ENCODE data around the gene LDLRAD3.

The LDLRAD3 gene

DNA sequence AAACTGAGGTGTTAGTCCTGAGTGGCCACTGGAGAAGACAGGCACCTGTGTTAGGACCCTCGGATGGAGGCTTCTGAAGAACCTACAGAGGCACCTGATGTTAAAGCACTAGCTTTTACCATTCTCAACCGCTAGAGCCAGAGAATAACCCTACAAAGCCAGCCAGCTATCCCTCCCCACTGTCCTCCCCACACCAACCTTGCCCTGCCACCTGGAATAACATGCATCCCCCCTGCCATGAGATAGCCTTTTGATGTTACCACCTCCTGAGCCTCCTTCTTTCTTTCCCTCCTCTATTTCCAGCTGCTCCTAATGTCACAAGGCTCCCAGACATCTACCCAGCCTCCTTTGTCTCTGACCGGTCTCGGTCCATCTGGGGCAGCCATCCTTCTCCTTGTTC, 317.2 kb downstream of the LDLRAD3 start:
- TF ChIP-seq CEBPB (IDR thresholded peaks at IDR 0.05): no peak
- no peak for TF ChIP-seq CREB1 (IDR thresholded peaks at IDR 0.05; ENCODE audit: low read depth)
- no peak for TF ChIP-seq ZBTB7A (IDR thresholded peaks at IDR 0.05; ENCODE audit: low read depth)
- no peak for TF ChIP-seq TAF1 (IDR thresholded peaks at IDR 0.05; ENCODE audit: low read depth)
- no peak for TF ChIP-seq TCF12 (IDR thresholded peaks at IDR 0.05; ENCODE audit: low read depth)
- TF ChIP-seq EP300 (IDR thresholded peaks at IDR 0.05; ENCODE audit: borderline replicate concordance): no peak

DNA sequence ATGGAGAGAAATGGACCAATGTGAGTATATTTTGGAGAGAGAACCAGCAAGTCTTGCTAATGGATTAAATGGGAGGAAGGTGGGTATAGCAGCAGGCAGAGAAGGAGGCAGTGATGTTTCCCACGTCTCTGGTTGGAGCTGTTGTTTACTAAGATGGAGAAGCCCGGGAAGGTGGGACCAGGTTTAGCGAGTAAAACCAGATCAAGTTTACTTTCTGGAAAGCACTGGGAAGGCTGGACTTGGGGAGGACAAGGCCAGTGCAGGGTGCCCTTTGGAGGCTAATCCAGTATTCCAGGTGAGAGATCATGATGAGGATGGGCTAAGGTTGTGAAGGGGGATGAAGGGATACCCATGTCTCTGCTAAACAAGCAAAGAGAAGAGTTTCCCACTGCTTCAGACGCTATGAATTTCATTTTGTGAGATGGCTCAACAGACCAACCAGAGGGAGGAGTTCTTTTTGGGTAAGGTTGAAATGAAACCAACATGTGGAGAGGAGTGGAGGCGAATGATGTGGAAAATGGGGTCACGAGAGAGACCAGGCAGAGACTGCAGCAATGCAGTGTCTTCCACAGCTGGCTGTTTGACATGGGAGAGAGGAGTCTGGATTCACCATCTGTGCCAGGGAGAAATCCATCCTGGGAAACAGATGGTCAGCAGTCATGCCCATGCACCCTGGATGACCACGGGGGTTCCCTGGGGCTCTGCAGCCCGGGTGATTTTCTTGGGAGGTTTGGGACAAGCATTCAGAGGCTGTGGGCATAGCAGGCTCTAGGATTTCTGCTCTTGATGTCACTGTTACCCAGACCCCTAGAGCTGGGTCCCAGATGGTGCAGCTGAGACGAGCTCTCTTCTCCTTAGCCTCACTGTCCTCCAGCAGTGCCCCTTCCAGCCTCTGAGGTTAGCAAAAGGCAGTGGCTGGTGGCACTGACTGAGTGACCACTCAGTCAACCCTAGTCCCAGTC, 320.4 kb downstream of the LDLRAD3 start:
- no peak for TF ChIP-seq EP300 (IDR thresholded peaks at IDR 0.05; ENCODE audit: borderline replicate concordance)
- TF ChIP-seq YY1 (IDR thresholded peaks at IDR 0.05; ENCODE audit: low read depth): no peak
- TF ChIP-seq, protein P1, sequence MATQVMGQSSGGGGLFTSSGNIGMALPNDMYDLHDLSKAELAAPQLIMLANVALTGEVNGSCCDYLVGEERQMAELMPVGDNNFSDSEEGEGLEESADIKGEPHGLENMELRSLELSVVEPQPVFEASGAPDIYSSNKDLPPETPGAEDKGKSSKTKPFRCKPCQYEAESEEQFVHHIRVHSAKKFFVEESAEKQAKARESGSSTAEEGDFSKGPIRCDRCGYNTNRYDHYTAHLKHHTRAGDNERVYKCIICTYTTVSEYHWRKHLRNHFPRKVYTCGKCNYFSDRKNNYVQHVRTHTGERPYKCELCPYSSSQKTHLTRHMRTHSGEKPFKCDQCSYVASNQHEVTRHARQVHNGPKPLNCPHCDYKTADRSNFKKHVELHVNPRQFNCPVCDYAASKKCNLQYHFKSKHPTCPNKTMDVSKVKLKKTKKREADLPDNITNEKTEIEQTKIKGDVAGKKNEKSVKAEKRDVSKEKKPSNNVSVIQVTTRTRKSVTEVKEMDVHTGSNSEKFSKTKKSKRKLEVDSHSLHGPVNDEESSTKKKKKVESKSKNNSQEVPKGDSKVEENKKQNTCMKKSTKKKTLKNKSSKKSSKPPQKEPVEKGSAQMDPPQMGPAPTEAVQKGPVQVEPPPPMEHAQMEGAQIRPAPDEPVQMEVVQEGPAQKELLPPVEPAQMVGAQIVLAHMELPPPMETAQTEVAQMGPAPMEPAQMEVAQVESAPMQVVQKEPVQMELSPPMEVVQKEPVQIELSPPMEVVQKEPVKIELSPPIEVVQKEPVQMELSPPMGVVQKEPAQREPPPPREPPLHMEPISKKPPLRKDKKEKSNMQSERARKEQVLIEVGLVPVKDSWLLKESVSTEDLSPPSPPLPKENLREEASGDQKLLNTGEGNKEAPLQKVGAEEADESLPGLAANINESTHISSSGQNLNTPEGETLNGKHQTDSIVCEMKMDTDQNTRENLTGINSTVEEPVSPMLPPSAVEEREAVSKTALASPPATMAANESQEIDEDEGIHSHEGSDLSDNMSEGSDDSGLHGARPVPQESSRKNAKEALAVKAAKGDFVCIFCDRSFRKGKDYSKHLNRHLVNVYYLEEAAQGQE (IDR thresholded peaks at IDR 0.05; ENCODE audit: low read depth): no peak
- TF ChIP-seq FOXM1 (IDR thresholded peaks at IDR 0.05; ENCODE audit: borderline replicate concordance, low read depth): no peak
- no peak for TF ChIP-seq TEAD4 (IDR thresholded peaks at IDR 0.05)
- no peak for TF ChIP-seq CEBPB (IDR thresholded peaks at IDR 0.05)
- no peak for TF ChIP-seq CREB1 (IDR thresholded peaks at IDR 0.05; ENCODE audit: low read depth)
- no peak for TF ChIP-seq RAD21 (IDR thresholded peaks at IDR 0.05; ENCODE audit: low read depth)
- no peak for TF ChIP-seq ZBTB7A (IDR thresholded peaks at IDR 0.05; ENCODE audit: low read depth)
- TF ChIP-seq TAF1 (IDR thresholded peaks at IDR 0.05; ENCODE audit: low read depth): no peak
- TF ChIP-seq EGR1 (IDR thresholded peaks at IDR 0.05): no peak
- TF ChIP-seq, protein P2, sequence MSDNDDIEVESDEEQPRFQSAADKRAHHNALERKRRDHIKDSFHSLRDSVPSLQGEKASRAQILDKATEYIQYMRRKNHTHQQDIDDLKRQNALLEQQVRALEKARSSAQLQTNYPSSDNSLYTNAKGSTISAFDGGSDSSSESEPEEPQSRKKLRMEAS (IDR thresholded peaks at IDR 0.05): no peak
- TF ChIP-seq TCF12 (IDR thresholded peaks at IDR 0.05; ENCODE audit: low read depth): no peak
- TF ChIP-seq, protein P3, sequence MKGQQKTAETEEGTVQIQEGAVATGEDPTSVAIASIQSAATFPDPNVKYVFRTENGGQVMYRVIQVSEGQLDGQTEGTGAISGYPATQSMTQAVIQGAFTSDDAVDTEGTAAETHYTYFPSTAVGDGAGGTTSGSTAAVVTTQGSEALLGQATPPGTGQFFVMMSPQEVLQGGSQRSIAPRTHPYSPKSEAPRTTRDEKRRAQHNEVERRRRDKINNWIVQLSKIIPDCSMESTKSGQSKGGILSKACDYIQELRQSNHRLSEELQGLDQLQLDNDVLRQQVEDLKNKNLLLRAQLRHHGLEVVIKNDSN (IDR thresholded peaks at IDR 0.05): no peak
- TF ChIP-seq NFIC (IDR thresholded peaks at IDR 0.05): no peak

DNA sequence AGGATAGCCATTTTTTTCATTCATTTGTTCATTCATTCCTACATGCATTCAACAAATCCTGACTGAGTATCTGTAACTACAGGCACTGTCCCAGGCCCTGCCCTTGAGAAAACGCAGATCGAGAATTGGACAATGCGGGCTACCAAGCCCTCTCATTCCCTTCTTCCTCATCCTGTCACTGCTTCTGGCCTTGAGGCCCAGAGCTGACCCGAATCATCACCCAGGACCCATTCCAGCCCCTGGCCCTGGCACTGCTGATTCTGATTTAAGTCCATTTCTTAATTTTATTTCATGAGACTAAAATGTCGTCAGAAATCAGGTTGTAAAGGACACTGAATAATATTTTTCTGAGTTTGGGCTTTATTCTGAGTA, 321.1 kb downstream of the LDLRAD3 start:
- TF ChIP-seq RAD21 (IDR thresholded peaks at IDR 0.05; ENCODE audit: low read depth): no peak
- TF ChIP-seq TAF1 (IDR thresholded peaks at IDR 0.05; ENCODE audit: low read depth): no peak
- TF ChIP-seq, protein P2 (IDR thresholded peaks at IDR 0.05): no peak
- TF ChIP-seq TEAD4 (IDR thresholded peaks at IDR 0.05): no peak
- TF ChIP-seq NFIC (IDR thresholded peaks at IDR 0.05): no peak
- no peak for TF ChIP-seq FOXM1 (IDR thresholded peaks at IDR 0.05; ENCODE audit: borderline replicate concordance, low read depth)
- TF ChIP-seq CREB1 (IDR thresholded peaks at IDR 0.05; ENCODE audit: low read depth): no peak
- TF ChIP-seq YY1 (IDR thresholded peaks at IDR 0.05; ENCODE audit: low read depth): no peak
- TF ChIP-seq ZBTB7A (IDR thresholded peaks at IDR 0.05; ENCODE audit: low read depth): no peak

DNA sequence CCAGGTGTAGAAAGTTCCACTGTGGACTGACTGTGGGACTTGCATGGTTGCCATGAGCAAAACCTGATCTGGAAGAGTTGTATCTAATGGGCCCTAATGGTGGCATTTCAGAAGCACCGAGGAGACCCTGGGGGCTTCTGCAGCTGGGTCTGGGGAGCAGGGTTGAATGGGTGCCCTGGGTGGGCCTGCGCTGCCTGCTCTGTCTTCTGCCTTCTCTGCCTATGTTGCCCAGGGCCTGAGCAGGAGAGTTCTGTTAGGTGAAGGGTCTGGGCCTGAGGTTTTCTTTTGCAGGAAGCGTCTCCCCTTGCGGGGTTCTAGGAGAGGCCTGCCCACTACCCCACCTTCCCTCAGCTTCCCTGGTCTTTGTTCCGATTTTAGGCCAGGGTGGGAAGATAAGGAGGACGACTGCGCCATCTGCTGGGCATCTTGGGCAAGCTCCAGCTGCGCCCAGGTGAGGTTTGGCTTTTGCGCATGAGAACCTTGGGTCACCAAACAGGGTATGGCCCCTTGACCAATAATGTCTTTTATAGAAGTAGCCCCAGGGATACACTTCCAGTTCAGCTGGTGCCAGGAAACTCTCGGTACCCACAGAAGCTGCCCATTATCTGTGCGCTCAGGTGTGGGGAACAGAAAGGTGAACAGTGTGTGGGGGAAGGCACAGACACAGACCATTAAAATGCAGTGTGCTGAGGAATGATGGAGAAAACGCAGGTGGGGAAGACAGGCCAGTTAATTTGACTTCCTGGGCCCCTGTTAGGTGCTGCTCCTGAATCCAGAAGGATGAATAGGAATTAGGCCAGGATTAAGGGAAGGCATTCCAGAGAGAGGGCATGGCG, 322.1 kb downstream of the LDLRAD3 start:
- TF ChIP-seq RAD21 (IDR thresholded peaks at IDR 0.05; ENCODE audit: low read depth) (peak; percentile 95), FOXM1 (IDR thresholded peaks at IDR 0.05; ENCODE audit: borderline replicate concordance, low read depth) (no peak), EP300 (IDR thresholded peaks at IDR 0.05; ENCODE audit: borderline replicate concordance) (no peak), EGR1 (IDR thresholded peaks at IDR 0.05) (no peak)
- TF ChIP-seq, protein P3 (IDR thresholded peaks at IDR 0.05): no peak

DNA sequence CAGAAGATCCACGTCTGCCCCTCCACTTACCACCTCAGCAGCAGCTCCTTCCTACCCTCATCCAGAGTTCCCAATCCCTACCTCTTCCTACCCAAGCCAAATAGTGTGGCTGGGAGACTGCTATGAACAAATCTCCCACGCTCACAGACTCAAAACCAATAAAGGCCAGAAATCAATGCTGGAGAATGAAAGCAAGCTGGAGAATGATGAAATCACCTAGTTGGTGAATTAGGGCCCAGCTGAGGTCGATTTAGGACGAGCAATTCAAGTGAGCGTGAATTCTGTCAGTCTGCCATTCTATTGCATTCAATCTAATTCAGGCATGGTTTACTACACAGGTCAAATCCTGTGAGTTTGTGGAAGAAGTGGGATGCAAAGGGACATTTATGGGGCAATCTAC, 322.9 kb downstream of the LDLRAD3 start:
- no peak for TF ChIP-seq ZBTB7A (IDR thresholded peaks at IDR 0.05; ENCODE audit: low read depth)
- TF ChIP-seq TAF1 (IDR thresholded peaks at IDR 0.05; ENCODE audit: low read depth): no peak
- no peak for TF ChIP-seq TCF12 (IDR thresholded peaks at IDR 0.05; ENCODE audit: low read depth)
- TF ChIP-seq RAD21 (IDR thresholded peaks at IDR 0.05; ENCODE audit: low read depth): no peak
- TF ChIP-seq NFIC (IDR thresholded peaks at IDR 0.05): no peak
- no peak for TF ChIP-seq YY1 (IDR thresholded peaks at IDR 0.05; ENCODE audit: low read depth)
- no peak for TF ChIP-seq CREB1 (IDR thresholded peaks at IDR 0.05; ENCODE audit: low read depth)
- no peak for TF ChIP-seq TEAD4 (IDR thresholded peaks at IDR 0.05)
- no peak for TF ChIP-seq EGR1 (IDR thresholded peaks at IDR 0.05)
- no peak for TF ChIP-seq CEBPB (IDR thresholded peaks at IDR 0.05)
- TF ChIP-seq, protein P2 (IDR thresholded peaks at IDR 0.05): no peak
- TF ChIP-seq FOXM1 (IDR thresholded peaks at IDR 0.05; ENCODE audit: borderline replicate concordance, low read depth): no peak
- no peak for TF ChIP-seq EP300 (IDR thresholded peaks at IDR 0.05; ENCODE audit: borderline replicate concordance)

DNA sequence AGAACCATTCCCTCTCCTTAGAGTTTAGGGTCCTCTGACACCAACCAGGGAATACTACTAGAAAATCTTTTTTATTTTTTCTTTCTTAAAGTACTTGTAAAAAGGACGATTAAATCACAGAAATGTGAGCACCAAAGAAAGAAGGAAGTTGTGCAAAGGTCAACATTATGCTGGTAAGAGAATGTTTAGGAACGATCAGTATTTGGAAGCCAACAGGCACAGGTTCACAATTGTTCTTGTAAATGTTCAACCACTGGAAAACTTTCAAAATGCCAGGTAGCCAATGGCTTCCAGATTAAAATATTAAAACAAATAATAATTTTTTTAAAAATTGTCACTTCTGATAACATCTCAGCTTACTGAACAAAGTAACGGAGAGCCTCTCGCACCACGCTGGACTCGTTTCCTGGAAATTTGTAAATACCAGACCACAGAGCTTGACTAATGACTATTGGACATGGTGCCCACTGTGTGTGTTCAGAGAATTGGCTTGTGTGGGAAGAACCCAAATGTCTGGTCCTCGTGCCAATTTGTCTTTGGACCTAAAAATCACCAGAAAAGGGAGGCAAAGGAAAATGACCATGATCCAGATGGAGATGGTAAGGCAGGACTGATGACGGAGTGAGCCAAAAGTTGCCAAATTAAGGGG, 324.6 kb downstream of the LDLRAD3 start:
- no peak for TF ChIP-seq CREB1 (IDR thresholded peaks at IDR 0.05; ENCODE audit: low read depth)
